ENCODE measurements around the gene FBXO10. TPM values are rescaled to one million over a fixed set of nuclear protein-coding genes. Genes with fewer than 3 reads are reported as not detected.
A peak's percentile ranks its signal among the peaks of the same experiment; 100 is the strongest.

Gene FBXO10
- total RNA-seq, 2 experiments from 2014 or later = 5.8 to 6.7 TPM

DNA sequence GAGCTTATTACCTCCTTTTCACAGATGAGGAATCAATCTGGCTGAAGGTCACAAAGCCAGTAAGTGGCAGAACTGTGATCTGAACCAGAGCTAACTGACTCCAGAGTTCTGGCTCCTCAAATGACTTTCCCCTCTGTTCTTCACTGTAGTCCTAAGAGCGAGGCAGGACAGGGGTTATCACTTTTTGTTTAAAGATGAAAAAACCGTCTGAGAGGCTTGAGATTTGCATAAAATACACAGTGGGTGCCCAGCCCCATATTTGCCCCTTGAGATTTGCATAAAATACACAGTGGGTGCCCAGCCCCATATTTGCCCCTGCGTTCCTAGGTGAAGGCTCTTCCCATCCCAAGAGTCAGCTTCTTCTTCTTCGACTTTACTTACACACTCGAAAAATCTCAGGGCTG lies 667 bp downstream of the FBXO10 start:
- no peaks in the 10 kb centered on the region for H3K9me3 Mint-ChIP-seq
- DNase-seq = no peak
- CTCF ChIA-PET = interaction anchor here (1.1 to 4.4 kb wide), 4 partner anchors 9 to 495 kb away, joined by 3 to 23 read pairs (median 4); partner anchors contain the start of gene TOMM5
- H3K4me3 Mint-ChIP-seq = peak overlapping the region; percentile 74
- H3K27ac Mint-ChIP-seq = no peak overlapping the region
- POLR2A ChIA-PET = interaction anchor here (1.1 to 10.8 kb wide), 3 partner anchors 15 to 89 kb away, joined by 3 to 103 read pairs (median 23); partner anchors contain the start of genes POLR1E and TOMM5
- H3K36me3 Mint-ChIP-seq (ENCODE audit: low read depth) = peaks cover 8% of the 10 kb centered on the region
- peaks cover 5% of the 10 kb centered on the region for H3K27me3 Mint-ChIP-seq
- H3K4me1 Mint-ChIP-seq = peaks cover 20% of the 10 kb centered on the region

DNA sequence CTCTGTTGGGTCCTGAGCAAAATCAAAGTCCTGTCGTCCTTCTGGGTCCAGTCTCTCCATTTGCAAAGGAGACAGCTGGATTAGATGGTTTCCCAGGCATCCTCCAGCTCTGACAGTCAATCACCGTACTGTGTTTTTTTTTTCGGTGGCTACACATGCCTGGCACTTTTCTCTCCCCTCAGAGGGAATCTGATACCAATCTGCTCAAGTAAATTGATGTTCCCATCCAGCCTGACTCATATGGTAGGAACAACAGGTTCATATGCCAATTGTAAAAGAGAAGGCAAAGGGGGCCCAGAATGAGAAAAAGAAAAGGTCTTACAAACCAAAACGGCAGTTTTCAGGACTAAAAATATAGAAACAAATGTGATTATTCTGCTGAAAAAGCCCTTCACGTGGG lies 1.2 kb downstream of the FBXO10 start:
- H3K4me1 Mint-ChIP-seq = peaks cover 20% of the 10 kb centered on the region
- H3K27me3 Mint-ChIP-seq = peaks cover 5% of the 10 kb centered on the region
- no peak overlapping the region for H3K4me3 Mint-ChIP-seq
- H3K9me3 Mint-ChIP-seq = no peaks in the 10 kb centered on the region
- H3K36me3 Mint-ChIP-seq (ENCODE audit: low read depth) = peaks cover 3% of the 10 kb centered on the region
- no peak overlapping the region for H3K27ac Mint-ChIP-seq
- CTCF ChIA-PET = interaction anchor here (1.1 to 4.4 kb wide), 4 partner anchors 9 to 495 kb away, joined by 3 to 23 read pairs (median 4); partner anchors contain the start of gene TOMM5
- POLR2A ChIA-PET = interaction anchor here (3.6 to 10.8 kb wide), 2 partner anchors 15 to 88 kb away, joined by 23 to 103 read pairs; partner anchors contain the start of genes POLR1E and TOMM5
- no peak for DNase-seq

DNA sequence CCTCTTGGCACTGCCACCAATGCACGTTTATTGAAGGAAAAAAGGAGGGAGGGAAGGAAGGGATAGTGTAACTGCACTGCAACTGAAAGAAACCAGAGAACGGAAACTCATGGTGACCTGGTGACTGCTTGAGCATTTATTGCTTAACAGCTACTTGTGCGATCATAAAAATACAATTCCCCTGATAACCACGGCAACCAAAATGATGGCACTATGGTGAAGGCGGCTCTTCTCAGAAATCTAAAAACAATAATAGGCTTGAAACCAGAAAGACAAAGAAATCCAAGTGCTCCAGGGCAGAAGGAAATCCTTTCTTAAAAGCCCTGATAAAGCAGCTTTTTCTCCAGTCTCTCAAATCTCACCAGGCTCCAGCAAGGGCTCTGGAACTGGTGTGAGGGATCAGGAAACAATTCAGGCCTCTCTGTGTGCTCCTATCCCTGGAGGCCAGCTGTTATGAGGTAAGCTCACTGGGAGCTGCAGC lies 1.9 kb downstream of the FBXO10 start:
- peaks cover 3% of the 10 kb centered on the region for H3K36me3 Mint-ChIP-seq (ENCODE audit: low read depth)
- POLR2A ChIA-PET = interaction anchor here (3.6 to 10.8 kb wide), 2 partner anchors 16 to 87 kb away, joined by 23 to 103 read pairs; partner anchors contain the start of genes POLR1E and TOMM5
- no peaks in the 10 kb centered on the region for H3K9me3 Mint-ChIP-seq
- no peak for DNase-seq
- H3K27me3 Mint-ChIP-seq = peaks cover 5% of the 10 kb centered on the region
- H3K4me3 Mint-ChIP-seq = no peak overlapping the region
- H3K4me1 Mint-ChIP-seq = peaks cover 20% of the 10 kb centered on the region
- CTCF ChIA-PET = interaction anchor here (1.1 to 4.4 kb wide), 3 partner anchors 19 to 494 kb away, joined by 3 to 23 read pairs (median 4); partner anchors contain the start of gene TOMM5
- no peak overlapping the region for H3K27ac Mint-ChIP-seq

DNA sequence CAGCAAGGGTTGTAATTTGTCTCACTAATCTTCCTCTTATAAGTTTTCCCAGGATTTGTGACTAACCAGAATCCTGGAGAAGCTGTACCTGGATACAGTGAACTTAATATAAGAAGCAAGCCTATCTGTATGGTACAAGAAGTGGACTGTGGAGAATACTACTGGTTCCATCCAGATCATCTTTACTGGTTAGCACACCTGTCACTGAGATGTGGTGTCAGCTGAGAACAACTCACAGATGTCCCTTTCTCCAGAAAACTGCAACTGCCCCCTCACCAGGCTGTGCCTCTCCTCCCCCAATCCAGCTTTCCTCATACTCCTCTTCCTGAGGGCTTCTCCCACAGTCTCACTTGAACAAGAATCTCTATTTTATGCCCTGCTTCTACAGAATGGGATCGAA lies 4.9 kb downstream of the FBXO10 start:
- no peaks in the 10 kb centered on the region for H3K9me3 Mint-ChIP-seq
- DNase-seq = no peak
- H3K36me3 Mint-ChIP-seq (ENCODE audit: low read depth) = no peaks in the 10 kb centered on the region
- peaks cover 10% of the 10 kb centered on the region for H3K4me1 Mint-ChIP-seq
- peaks cover 5% of the 10 kb centered on the region for H3K27me3 Mint-ChIP-seq
- ChIA-PET POLR2A (no interaction called here), CTCF (no interaction called here)
- H3K4me3 Mint-ChIP-seq = no peak overlapping the region
- H3K27ac Mint-ChIP-seq = no peak overlapping the region

DNA sequence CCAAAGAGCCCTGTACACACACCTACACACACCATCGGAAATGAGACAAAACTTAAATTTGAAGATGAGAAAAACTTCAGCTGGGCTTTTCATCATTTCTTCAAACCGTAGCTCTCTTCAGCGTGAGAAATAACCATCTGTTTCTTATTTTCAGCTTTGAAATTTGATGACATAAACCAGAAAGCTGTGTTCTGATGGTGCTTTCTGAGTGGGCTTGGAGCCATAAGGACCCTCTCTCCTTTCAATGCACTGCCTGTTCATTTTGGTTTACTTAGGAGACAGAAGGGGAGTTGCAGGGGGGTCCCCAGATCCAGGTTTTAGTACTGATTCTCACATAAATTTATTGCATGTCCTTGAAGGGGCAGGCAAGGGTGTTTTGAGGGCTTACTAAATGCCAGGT lies 9.5 kb downstream of the FBXO10 start:
- Mint-ChIP-seq H3K9me3 (peaks cover 19% of the 10 kb centered on the region), H3K36me3 (ENCODE audit: low read depth) (peaks cover 28% of the 10 kb centered on the region), H3K4me1 (no peaks in the 10 kb centered on the region), H3K27ac (no peak overlapping the region), H3K4me3 (no peak overlapping the region), H3K27me3 (no peaks in the 10 kb centered on the region)
- CTCF ChIA-PET = interaction anchor here (1.0 kb wide), 1 partner anchor 10 kb away, joined by 3 read pairs; no protein-coding TSS in a partner anchor
- DNase-seq = no peak
- POLR2A ChIA-PET = no interaction called here

DNA sequence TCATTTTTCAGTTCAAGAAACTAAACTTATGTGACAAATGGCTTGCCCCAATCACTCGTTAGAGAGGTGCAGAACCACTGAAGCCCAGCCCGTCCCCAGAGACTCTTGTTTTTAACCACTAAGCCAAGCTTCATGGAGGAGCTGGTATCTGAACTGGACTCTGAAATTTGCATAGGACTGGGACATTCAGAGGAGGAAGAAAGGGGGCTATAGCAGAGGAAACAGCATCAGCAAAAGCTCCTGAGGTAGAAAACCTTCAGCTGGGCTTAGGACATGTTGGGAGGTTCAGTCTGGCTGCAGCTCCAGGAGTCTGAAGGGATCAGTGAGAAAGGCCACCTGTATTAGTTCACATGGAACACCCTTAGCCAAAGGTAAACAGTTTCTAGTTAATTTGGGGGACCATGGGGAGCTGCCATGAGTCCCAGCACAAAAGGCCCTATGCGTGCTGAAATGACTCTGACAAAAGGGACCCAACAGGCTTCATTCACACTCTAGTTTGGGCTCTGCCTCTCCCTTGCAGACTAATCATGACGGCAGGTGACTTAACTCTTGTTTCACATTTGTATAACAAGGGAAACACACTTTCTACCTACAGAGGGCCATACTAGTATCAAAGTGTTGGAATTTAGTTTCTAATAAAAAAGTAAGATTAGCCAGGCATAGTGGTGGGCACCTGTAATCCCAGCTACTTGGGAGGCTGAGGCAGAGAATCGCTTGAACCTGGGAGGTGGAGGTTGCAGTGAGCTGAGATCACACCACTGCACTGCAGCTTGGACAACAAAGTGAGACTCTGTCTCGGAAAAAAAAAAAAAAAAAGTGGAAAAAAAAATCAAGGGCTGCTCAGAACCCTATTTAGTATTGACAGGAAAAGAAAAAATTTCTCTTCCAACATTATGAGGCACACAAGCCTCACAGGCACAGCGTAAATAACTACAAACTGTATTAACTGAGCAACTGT lies 10.2 kb downstream of the FBXO10 start:
- no peak for DNase-seq
- Mint-ChIP-seq H3K36me3 (ENCODE audit: low read depth) (peaks cover 28% of the 10 kb centered on the region), H3K27ac (no peak overlapping the region), H3K4me3 (no peak overlapping the region), H3K4me1 (no peaks in the 10 kb centered on the region), H3K27me3 (no peaks in the 10 kb centered on the region), H3K9me3 (peaks cover 19% of the 10 kb centered on the region)
- CTCF ChIA-PET = interaction anchor here (1.0 kb wide), 1 partner anchor 10 kb away, joined by 3 read pairs; no protein-coding TSS in a partner anchor
- POLR2A ChIA-PET = no interaction called here

DNA sequence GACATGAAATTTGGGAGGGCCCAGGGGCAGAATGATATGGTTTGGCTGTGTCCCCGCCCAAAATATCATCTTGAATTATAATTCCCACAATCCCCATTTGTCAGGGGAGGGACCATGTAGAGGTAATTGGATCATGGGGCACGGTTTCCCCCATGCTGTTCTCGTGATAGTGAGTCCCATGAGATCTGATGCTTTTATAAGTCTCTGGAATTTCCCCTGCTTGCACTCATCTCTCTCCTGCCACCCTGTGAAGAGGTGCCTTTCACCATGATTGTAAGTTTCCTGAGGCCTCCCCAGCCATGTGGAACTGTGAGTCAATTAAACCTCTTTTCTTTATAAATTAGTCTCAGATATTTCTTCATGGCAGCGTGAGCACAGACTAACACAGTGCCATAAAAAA lies 11.3 kb downstream of the FBXO10 start:
- Mint-ChIP-seq H3K36me3 (ENCODE audit: low read depth) (peaks cover 28% of the 10 kb centered on the region), H3K4me3 (no peak overlapping the region), H3K27me3 (no peaks in the 10 kb centered on the region), H3K4me1 (no peaks in the 10 kb centered on the region), H3K27ac (no peak overlapping the region), H3K9me3 (peaks cover 19% of the 10 kb centered on the region)
- ChIA-PET CTCF (no interaction called here), POLR2A (no interaction called here)
- no peak for DNase-seq

DNA sequence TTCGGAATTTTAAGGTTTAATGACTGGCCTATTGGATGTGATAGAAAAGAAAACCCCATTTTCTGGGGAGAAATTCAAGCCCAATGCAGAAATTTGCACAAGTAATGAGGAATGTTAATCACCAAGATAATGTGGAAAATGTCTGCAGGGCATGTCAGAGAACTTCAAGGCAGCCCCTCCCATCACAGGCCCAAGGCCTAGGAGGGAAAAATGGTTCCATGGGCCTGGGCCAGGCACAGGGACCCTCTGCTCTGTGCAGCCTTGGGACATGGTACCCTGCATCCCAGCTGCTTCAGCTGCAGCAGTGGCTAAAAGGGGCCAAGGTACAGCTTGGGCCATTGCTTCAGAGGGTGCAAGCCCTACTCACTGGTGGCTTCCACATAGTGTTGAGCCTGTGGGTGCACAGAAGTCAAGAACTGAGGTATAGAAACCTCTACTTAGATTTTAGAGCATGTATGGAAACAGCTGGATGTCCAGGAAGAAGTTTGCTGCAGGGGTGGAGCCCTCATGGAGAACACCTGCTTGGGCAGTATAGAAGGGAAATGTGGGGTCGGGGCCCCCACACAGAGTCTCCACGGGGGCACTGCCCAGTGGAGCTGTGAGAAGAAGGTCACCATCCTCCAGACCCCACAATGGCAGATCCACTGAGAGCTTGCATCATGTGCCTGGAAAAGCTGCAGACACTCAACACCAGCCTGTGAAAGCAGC lies 12.2 kb downstream of the FBXO10 start:
- Mint-ChIP-seq H3K4me3 (no peak overlapping the region), H3K27me3 (no peaks in the 10 kb centered on the region), H3K36me3 (ENCODE audit: low read depth) (peaks cover 28% of the 10 kb centered on the region), H3K4me1 (no peaks in the 10 kb centered on the region), H3K27ac (no peak overlapping the region), H3K9me3 (peaks cover 19% of the 10 kb centered on the region)
- no peak for DNase-seq
- POLR2A ChIA-PET = no interaction called here
- CTCF ChIA-PET = no interaction called here

DNA sequence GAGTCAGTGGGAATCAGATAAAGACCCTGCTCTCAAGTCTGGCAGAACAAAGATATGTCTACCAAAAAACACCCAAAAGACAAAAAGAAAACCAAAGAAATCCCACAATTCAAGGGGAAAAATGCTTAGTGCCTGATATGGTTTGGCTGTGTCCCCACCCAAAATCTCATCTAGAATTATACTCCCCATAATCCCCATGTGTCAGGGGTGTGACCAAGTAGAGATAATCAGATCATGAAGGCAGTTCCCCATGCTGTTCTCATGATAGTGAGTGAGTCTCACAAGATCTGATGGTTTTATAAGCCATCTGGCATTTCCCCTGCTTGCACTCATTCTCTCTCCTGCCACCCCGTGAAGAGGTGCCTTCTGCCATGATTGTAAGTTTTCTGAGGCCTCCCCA lies 13.4 kb downstream of the FBXO10 start:
- peaks cover 19% of the 10 kb centered on the region for H3K9me3 Mint-ChIP-seq
- H3K36me3 Mint-ChIP-seq (ENCODE audit: low read depth) = peaks cover 28% of the 10 kb centered on the region
- no peak overlapping the region for H3K27ac Mint-ChIP-seq
- H3K4me1 Mint-ChIP-seq = no peaks in the 10 kb centered on the region
- ChIA-PET POLR2A (no interaction called here), CTCF (no interaction called here)
- no peak for DNase-seq
- H3K4me3 Mint-ChIP-seq = no peak overlapping the region
- H3K27me3 Mint-ChIP-seq = no peaks in the 10 kb centered on the region

DNA sequence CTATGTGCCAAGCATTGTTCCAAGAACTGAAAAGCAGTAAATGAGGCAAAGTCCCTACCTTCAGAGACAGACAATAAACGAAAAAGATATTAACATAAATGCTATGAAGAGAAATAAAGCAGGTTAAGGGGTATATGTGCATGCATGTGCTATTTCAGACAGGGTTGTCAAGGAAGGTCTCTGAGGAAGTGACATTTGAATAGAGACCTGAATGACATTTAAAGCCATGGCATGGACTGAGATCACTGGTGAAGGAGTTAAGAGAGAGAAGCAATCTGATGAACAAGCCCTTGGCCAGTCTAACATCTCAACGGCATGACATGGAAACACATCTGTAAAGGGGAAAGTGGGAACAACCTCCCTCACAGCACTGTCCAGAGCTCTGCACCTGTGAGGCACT lies 14.5 kb downstream of the FBXO10 start:
- POLR2A ChIA-PET = no interaction called here
- H3K27ac Mint-ChIP-seq = no peak overlapping the region
- H3K4me3 Mint-ChIP-seq = no peak overlapping the region
- peaks cover 28% of the 10 kb centered on the region for H3K36me3 Mint-ChIP-seq (ENCODE audit: low read depth)
- H3K27me3 Mint-ChIP-seq = no peaks in the 10 kb centered on the region
- CTCF ChIA-PET = no interaction called here
- DNase-seq = no peak
- peaks cover 19% of the 10 kb centered on the region for H3K9me3 Mint-ChIP-seq
- H3K4me1 Mint-ChIP-seq = no peaks in the 10 kb centered on the region

DNA sequence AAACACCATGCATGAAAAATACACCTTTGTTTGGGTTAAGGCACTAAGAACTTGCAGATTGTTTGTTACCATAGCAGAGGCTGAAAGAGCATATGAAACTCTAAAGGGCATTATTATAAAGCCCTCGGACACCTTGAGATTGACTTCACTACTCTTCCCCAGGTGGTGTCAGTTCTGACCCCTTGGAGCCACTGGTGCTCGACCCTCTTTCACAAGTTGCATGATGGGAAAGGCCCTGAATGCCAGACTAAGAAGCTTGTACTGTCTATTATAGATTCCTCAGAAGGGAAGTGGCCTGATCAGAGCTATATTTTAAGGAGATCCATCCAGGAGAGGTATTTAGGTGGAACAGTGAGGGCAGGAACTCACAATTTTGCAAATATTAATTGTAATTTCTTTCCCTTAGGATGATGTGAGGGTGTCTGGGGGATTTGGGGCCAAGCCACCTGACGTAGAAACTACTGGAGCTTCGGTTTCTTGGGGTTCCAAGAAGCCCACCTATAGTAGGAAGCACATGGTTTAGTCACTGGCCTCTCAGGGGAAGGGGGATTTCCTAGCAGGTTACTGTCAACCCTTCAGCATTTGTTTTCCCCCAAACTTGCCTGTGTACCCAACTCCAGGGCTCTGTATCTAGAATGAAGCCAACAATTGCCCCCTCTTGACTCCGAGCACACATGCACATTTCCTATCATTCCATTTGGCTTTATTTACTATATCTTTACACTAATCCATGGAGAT lies 16.2 kb downstream of the FBXO10 start:
- no peaks in the 10 kb centered on the region for H3K27me3 Mint-ChIP-seq
- ChIA-PET POLR2A (no interaction called here), CTCF (no interaction called here)
- no peak overlapping the region for H3K4me3 Mint-ChIP-seq
- peaks cover 24% of the 10 kb centered on the region for H3K36me3 Mint-ChIP-seq (ENCODE audit: low read depth)
- DNase-seq = no peak
- no peak overlapping the region for H3K27ac Mint-ChIP-seq
- H3K9me3 Mint-ChIP-seq = peaks cover 16% of the 10 kb centered on the region
- H3K4me1 Mint-ChIP-seq = no peaks in the 10 kb centered on the region

DNA sequence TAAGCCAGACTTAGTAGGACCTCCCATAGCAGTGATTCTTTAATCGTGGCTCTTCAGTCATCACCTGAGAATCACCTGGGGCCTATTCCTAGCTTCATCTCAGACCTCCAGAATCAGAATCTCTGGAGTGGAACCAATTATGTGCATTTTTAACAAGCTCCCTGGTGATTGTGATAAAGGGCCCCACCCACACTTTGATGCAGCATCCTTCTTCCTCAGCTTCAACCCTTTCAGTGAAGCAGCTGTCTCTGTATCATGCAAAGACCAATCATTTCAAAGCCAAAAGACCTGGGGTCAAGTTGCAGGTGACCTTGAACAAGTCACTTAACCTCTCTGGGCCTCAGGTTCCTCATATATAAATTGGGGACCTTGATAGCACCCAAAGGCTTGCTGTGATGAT lies 17.1 kb downstream of the FBXO10 start:
- Mint-ChIP-seq H3K36me3 (ENCODE audit: low read depth) (peaks cover 16% of the 10 kb centered on the region), H3K9me3 (peaks cover 9% of the 10 kb centered on the region), H3K4me3 (no peak overlapping the region), H3K4me1 (no peaks in the 10 kb centered on the region), H3K27ac (no peak overlapping the region), H3K27me3 (no peaks in the 10 kb centered on the region)
- no peak for DNase-seq
- ChIA-PET CTCF (no interaction called here), POLR2A (no interaction called here)

Measured in activated CD4-positive, alpha-beta memory T cell treated with anti-CD3 and anti-CD28 coated beads, Interleukin-2, amount 10 ng/mL, durations not matched to agents 7 days and 5 days (primary cell).